HCT116 (cell line): ENCODE data around the gene ACER2.

ENCODE experiments used
- ELF1 ChIP-seq: IDR thresholded peaks from 2 replicates; pipeline ENCODE4 v1.6.1; 2012; ENCODE audit warnings: low read depth, borderline replicate concordance
- TF ChIP-seq, protein P1 (sequence below), 3 experiments: fragments of 200-600 bp in 1 of 3; sonication (generic) in 1 of 3; IDR thresholded peaks in 2 of 3; conservative IDR thresholded peaks in 1 of 3; 2 replicates each; pipeline ENCODE4 v1.5.1; 2012 to 2017; ENCODE audit warnings: low read depth in 2 of 3, low read length in 2 of 3, antibody characterized with exemption in 1 of 3, borderline replicate concordance in 1 of 3, control low read depth in 1 of 3, mild to moderate bottlenecking in 1 of 3, mixed read lengths in 1 of 3, mixed run types in 1 of 3, moderate library complexity in 1 of 3; ENCODE audit not compliant: insufficient read depth in 1 of 3

DNA sequence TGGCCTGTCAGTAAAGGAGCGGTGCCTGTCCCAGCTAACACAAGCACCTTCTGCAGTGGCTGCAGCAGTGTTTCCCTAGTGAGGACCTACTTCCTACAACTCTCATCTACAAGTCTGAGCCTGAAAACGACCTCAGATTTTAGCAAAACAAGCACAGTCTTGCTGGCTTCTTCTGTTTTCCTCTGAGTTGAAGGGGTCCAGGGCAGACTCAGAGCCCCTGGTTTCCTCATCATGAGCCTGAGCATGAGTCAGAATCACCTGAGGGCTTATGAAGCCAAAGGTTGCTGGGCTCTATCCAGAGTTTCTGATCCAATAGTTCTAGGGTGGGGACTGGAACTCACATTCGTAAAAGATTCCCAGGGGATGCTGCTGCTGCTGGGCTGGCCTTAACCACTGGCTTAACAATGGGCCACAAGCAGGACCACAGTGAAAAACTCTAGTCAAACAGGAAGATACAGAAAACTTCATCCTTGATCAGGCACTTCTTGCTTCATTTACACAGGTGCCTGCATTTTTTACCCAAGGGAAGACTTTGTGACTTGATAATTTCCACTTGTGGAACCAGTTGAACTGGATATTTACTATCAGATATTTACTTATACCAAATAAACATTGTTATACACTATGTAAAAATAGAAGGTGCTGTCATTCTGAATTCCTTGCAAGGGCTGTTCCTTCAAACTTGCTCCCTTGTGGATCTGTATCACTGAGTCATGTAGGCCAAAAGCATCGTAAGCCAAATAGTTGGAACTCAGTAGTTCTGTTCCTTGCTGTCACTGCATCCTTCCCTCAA lies 4.3 kb upstream of the ACER2 start:
- TF ChIP-seq, protein P1, sequence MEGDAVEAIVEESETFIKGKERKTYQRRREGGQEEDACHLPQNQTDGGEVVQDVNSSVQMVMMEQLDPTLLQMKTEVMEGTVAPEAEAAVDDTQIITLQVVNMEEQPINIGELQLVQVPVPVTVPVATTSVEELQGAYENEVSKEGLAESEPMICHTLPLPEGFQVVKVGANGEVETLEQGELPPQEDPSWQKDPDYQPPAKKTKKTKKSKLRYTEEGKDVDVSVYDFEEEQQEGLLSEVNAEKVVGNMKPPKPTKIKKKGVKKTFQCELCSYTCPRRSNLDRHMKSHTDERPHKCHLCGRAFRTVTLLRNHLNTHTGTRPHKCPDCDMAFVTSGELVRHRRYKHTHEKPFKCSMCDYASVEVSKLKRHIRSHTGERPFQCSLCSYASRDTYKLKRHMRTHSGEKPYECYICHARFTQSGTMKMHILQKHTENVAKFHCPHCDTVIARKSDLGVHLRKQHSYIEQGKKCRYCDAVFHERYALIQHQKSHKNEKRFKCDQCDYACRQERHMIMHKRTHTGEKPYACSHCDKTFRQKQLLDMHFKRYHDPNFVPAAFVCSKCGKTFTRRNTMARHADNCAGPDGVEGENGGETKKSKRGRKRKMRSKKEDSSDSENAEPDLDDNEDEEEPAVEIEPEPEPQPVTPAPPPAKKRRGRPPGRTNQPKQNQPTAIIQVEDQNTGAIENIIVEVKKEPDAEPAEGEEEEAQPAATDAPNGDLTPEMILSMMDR (IDR thresholded peaks at IDR 0.05 in 2 of 3, conservative IDR thresholded peaks at IDR 0.05 in 1 of 3; ENCODE audit: borderline replicate concordance in 1 of 3, insufficient read depth in 1 of 3, low read depth in 2 of 3, low read length in 2 of 3), result no peak
- no peak for TF ChIP-seq ELF1
